HK-2 (cell line): ENCODE results near the gene THSD7B.
"Not testable (repeated sequence)": the region's sequence is repeated elsewhere in the genome, so short reads cannot be mapped to it uniquely, and the experiment has no call there.

Experiments used
- DNase-seq: peaks from one replicate; pipeline ENCODE4 v3.0.0-alpha.2; 2018; ENCODE audit not compliant: unreplicated experiment

Gene THSD7B

GRCh38 chr2:137523931-137524330, 758.6 kb downstream of the THSD7B start:
- DNase-seq, result no peak

DNA sequence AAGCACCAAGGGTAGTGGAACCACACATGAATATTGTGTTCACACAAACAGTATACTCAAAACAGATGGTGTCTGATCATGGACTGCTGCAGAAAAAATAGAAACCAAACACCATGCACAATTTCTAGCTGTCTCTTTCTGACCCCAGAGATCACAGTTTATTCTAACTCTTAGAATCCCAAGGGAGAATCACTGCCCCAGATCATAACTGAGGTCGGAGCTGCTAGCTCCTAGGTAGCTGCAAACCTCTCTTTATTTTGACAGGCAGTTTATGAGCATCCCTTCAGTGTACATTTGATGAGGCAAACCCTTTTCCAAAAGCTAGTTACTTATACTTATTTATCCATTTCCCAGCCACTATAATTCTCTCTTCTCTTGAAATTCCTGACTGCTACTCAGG, 759.8 kb downstream of the THSD7B start:
- DNase-seq, result no peak

DNA sequence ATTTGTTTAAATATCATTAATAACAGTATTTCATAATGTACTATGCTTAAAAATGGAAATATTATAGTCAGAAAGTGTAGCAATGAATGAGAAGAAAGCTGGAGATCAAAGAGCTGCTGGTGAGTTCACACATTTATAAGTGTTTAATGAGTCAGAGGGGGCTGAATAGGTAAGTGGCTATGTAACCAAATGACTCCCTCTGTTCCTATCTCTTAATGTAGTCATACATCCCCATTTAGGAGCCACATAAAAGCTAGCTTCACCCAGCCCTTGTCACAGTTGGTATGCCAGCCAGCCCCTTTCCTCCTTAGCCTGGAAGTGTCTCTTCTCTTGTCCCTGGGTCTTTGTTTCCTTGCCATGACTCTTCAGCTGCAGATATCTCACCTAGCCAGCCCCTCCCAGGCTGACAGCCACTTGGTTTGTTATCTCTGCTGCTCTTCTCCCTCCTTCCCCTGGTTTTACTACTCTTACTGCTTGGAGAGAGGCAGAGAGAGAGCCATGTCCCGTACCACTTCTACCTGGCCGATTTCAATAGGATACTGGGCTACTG, 760.4 kb downstream of the THSD7B start:
- DNase-seq, result no peak

GRCh38 chr2:137535897-137536296, 770.6 kb downstream of the THSD7B start:
- no peak for DNase-seq

DNA sequence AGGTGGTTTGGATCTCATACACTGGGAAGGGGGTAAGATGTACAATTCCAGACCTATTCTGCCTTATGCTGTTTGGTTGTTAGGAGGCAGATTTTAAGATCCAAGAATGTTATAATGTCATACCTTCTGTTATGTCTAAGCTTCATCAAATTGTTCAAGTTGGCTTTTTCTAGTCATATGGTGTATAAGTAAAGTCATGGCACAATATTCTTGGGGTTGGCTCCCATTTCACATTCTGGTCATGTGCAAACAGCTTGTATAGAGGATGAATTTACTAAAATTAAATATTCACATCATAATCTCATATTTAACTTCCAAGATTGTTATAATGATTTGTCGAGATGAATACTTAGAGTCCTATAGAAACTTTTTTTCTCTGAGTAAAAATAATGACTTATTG, 774.0 kb downstream of the THSD7B start:
- DNase-seq, result no peak

DNA sequence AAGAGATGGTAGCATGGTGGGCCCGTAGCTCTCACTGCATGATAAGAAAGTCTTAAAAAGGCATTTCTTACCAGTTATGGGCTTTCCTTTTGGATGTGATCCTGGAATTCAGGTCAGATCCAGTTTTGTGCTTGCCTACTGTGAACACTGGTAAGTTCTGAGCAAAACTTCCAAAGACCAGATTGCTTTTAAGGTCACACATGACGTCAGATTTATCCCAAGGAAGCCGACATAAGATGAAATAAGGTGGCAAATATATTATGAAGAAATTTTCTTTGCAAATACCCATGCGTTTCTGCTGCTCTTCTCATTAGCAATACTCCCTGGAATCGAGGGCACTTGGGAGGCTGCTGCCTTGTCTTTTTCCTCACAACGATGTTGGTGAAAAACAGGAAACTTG, 782.5 kb downstream of the THSD7B start:
- no peak for DNase-seq

DNA sequence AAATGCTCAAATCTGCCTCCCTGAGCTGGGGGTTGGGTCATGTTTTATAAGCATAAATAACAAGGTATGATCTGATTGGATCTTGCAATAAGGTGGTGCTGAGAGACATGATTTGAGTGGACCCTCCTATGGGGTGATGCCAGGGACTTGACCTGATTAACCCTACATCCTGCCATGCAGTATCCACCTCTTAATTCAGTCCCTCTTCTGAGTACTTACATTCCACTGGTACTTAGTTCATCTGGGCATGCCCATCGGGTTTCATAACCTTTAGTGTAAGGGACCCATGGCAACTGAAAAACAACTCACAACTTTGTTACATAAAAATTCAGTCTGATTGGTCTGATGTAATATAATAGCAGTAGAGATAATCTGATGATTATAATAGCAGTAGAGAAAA, 801.0 kb downstream of the THSD7B start:
- DNase-seq, result no peak

- DNase-seq, result no peak
Measured at GRCh38 chr2:137570484-137570883, 805.1 kb downstream of the THSD7B start.

DNA sequence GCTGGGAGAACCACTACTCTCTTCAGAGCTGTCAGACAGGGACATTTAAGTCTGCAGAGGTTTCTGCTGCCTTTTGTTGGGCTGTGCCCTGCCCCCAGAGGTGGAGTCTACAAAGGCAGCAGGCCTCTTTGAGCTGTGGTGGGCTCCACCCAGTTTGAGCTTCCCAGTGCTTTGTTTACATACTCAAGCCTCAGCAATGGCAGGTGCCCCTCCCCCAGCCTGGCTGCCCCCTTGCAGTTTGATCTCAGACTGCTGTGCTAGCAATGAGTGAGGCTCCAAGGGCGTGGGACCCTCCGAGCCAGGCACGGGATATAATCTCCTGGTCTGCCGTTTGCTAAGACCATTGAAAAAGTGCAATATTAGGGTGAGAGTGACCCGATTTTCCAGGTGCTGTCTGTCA, 822.5 kb downstream of the THSD7B start:
- DNase-seq, result not testable (repeated sequence)

- DNase-seq, result not testable (repeated sequence)
Measured at GRCh38 chr2:137588578-137588977, 823.2 kb downstream of the THSD7B start.

DNA sequence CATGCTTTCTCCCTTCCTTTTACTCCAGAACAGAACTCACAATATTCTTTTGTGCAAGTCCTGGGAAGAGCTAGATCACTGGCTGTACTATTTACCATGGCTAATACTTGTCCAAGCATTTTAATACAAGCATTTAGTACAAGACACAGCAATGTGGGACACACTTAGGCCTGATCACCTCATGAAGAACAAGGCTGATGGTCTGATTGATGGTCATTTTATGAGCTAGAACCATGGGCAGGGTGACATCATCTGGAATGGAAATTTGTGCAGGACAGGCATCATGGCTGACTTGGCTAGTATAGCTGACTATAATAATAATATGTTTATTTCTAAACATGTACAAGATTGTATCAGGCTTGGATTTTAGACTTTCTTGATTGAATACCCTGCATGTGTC, 824.8 kb downstream of the THSD7B start:
- no peak for DNase-seq

DNA sequence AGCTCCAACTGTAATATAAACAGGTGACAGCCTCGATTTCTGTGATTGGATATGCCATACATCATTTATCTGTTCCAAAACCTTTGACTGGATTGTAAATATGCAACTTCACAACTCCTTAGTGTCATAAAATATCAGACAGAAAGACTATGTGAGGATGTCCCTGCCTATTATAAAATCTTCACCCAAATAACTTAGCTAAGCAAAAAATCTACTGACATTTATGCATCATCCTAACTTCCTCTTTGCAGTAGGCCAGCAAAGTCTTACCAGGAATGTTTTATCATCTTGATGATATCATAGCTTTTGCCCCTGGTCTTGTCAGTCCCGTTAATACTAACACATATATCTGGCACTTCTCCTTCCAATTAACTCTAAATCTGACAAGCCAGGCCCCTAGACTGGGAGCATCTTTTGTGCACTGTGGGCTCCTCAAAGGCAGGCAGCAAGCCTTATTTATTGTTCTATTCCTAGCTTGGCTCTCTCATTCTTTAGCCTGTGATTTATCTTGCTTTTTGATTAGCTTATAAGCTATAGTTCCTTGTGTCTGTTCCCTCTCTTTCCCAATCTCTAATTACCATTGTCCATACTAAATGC, 842.5 kb downstream of the THSD7B start:
- DNase-seq, result no peak

GRCh38 chr2:137638932-137639331, 873.6 kb downstream of the THSD7B start:
- no peak for DNase-seq

- DNase-seq, result no peak
Measured at GRCh38 chr2:137644731-137645130, 879.4 kb downstream of the THSD7B start.

DNA sequence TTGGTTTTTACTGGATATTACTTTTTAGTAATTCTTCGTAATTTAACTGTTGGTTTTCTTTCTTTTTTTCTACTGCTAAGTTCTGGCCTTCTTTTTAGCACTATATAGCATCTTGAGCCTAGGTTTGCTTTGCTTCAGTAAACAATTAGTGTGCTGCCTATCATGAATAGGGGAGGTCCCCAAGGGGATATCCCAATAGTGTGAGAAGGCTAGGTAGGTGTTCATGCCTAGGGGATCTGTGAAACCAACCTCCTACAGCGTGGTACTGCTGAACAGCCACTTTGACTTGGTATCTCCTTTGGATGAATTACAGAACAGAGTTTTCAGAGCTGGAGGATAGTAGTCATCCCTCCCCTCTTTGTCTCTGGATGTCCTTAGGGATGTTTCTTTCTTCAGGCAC, 888.7 kb downstream of the THSD7B start:
- DNase-seq, result no peak

DNA sequence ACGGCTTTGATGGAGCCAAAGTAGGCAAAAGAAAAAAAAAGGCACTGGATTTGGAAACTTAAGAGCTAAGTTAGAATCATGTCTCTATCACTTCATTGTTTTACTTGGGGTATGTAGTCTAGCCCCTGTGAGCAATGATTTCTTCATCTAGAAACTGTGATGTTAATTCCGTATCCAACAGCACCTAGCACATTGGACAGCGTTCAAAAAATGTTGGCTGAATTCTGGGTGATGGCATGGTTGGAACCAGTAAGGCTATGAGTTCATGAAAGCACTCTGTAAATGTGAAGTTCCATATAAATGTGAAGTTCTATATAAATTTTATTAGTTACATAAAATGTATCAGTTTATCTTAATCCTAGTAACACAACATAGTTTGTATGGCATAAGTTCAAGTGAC, 890.5 kb downstream of the THSD7B start:
- no peak for DNase-seq

GRCh38 chr2:137658433-137658832, 893.1 kb downstream of the THSD7B start:
- no peak for DNase-seq

DNA sequence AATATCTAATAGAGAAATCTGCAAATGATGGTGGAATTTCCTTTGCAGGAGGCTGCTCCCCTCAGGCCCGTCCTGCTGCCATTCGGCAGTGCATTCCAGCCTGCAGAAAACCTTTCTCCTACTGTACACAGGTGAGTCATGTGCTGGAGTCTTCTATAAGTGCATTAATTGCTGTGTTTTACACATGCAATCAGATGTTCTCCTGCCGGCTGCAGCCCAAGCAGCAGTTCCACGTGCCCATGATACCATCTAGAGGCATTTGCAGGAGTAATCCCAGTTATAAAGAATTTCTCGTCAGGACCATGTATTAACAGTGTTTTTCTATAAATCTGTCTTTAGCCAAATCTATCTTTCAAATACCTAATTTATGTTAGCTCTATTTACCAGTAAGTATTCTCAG, 894.3 kb downstream of the THSD7B start:
- DNase-seq, result no peak

DNA sequence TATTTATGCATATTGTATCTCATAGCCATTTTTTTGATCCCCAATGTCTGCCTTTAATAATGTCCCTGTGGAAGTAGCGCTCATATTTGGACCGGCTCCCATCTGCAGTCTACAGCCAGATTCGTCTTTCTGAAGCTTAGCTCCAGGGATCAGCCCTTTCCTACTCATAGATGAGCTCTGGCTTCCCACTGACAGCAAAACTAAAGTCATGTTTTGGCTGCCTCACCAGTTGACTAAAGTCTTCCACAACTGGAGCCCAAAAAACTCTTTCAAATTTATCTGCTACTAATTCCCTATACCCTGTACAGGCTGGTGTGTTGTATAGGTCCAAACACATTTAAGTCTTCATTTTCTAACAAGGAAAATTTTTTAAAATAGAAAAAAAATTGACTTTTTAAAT, 904.8 kb downstream of the THSD7B start:
- DNase-seq, result no peak

- no peak for DNase-seq
Measured at GRCh38 chr2:137672989-137673552, 907.7 kb downstream of the THSD7B start.

DNA sequence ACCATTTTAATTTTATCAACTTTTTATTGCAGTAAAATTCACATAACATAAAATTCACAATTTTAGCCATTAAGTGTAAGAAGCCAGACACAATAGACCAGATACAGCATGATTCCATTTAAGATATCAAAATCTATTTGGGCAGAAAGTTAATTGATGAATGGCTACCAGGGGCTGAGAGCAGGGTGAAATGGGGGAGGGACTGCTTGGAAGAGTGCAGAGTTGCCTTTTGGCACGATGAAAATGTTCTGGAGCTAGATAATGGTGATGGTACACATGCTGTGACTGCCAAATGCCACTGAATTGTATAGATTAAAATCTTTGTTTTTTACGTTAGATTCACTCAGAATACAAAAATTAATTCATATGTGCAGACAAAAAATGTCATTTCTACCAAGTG, 909.6 kb downstream of the THSD7B start:
- DNase-seq, result no peak

- no peak for DNase-seq
Measured at GRCh38 chr2:137675584-137676327, 910.4 kb downstream of the THSD7B start.

DNA sequence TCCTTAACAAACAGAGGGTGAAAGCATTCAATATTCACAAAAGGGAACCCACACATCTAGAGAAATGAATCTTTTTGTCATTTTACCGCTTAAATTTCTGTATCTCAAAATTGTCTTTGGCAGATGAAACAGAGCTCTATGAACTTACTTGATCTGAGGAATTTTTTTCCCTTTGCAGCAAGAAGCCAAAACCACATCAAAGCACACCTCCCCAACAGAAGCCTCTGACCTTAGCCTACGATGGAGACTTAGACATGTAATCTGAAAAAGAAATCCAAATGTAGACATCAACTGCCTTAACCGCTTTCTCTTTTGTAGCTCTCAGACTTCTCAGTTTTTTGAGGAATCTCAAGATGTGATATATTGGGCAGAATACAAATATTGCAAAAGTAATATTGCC, 911.0 kb downstream of the THSD7B start:
- no peak for DNase-seq
